ENCODE measurements around the gene GTSF1L.

DNA sequence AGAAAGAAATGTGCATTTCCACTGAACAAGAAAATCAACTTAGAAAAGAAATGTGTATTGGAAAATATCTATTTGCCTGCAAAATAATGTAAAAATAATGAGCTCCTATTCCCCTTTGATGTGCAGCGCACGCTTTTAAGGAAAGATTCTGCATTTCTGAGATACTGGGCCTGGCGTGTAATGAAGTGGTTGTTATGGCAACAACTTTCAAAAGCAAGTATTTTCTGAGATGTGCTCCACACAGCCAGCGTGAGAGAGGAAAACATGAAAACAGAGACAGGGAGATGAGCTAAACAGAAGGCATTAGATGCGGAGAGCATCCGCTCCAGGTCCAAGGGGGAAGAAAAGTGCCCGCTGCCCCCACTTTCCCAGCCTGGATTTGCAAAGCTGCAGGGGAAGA is 39.1 kb upstream of the GTSF1L start:
- no peak for TF ChIP-seq YY1 (IDR thresholded peaks at IDR 0.05; ENCODE audit: insufficient read depth, insufficient read length)
- no peak for TF ChIP-seq ZNF274 (IDR thresholded peaks at IDR 0.05; ENCODE audit: low read depth, low read length)
- no peak for TF ChIP-seq SUZ12 (IDR thresholded peaks at IDR 0.05; ENCODE audit: extremely low read depth, insufficient read depth, insufficient read length)
